ENCODE measurements around the gene ZNF624. TPM values are rescaled to one million over a fixed set of nuclear protein-coding genes. Genes with fewer than 3 reads are reported as not detected.
"Not testable (repeated sequence)": the region's sequence is repeated elsewhere in the genome, so short reads cannot be mapped to it uniquely, and the experiment has no call there.

ZNF624 gene
- total and polyA plus RNA-seq, 2 donors (not counting 1 experiment from before 2014, with no cell fraction given): 2.2 to 12.0 TPM

DNA sequence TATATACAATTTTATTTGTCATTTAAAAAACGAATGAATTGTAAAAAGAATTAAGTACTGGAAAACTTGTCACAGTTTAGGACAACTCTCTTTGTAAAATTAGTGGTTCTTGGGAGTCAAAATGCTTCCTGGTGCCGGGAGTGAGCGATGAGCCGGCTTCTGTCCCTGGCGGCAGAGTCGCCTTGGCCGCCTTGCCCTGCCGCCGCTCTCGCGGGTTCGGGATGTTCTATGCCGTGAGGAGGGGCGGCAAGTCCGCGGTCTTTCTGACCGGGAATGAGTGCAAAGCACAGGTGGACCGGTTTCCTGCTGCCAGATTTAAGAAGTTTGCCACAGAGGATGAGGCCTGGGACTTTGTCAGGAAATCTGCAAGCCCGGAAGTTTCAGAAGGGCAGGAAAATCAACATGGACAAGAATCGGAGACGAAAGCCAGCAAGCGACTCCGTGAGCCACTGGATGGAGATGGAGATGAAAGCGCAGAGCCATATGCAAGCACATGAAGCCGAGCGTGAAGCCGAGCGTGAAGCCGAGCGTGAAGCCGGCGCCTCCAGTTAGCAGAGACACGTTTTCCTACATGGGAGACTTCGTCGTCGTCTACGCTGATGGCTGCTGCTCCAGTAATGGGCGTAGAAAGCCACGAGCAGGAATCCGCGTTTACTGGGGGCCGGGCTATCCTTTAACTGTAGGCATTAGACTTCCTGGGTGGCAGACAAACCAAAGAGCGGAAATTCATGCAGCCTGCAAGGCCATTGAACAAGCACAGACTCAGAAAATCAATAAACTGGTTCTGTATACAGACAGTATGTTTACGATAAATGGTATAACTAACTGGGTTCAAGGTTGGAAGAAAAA, 29.9 kb upstream of the ZNF624 start:
- H3K4me1 ChIP-seq (ENCODE audit: control insufficient read depth in 2 of 2, insufficient read depth in 2 of 2, low read length in 2 of 2); DNase-seq; H4K20me1 ChIP-seq (ENCODE audit: control insufficient read depth, insufficient read depth, low read length, poor library complexity, severe bottlenecking); H3K4me2 ChIP-seq (replicated peaks; ENCODE audit: low read depth, low read length, poor library complexity, severe bottlenecking); H3K79me2 ChIP-seq (ENCODE audit: control insufficient read depth, insufficient read depth, low read length); H3K4me3 Mint-ChIP-seq; H3K9me3 Mint-ChIP-seq (ENCODE audit: insufficient read depth); H3K27ac ChIP-seq (ENCODE audit: low read length in 2 of 2); H3K9me3 ChIP-seq (ENCODE audit: control extremely low read depth in 1 of 3, control insufficient read depth in 2 of 3, insufficient read depth in 1 of 3, low read length in 2 of 3); H2AFZ ChIP-seq (ENCODE audit: insufficient read depth, low read depth, low read length, poor library complexity, severe bottlenecking); H3K27me3 ChIP-seq (replicated peaks in 1 of 4; ENCODE audit: control extremely low read depth in 1 of 4, control insufficient read depth in 3 of 4, insufficient read depth in 4 of 4, low read length in 3 of 4); H3K36me3 ChIP-seq (replicated peaks in 1 of 2; ENCODE audit: control extremely low read depth in 1 of 2, control insufficient read depth in 1 of 2, extremely low read depth in 1 of 2, insufficient read depth in 2 of 2, low read length in 1 of 2); intact Hi-C loops (cut with micrococcal nuclease); H3K4me1 Mint-ChIP-seq; ATAC-seq (ENCODE audit: low read depth); H3K4me3 ChIP-seq (ENCODE audit: control extremely low read depth in 1 of 5, extremely low read depth in 1 of 5, insufficient read depth in 1 of 5, low read depth in 2 of 5, low read length in 4 of 5); H3K27ac Mint-ChIP-seq; CTCF ChIA-PET; POLR2A ChIA-PET; H3K9ac ChIP-seq (ENCODE audit: low read length): not testable (repeated sequence)
- 48% methylated on average over 42 of the region's 44 CpGs for WGBS (ENCODE audit: insufficient coverage)
- peaks cover 22% of the 10 kb centered on the region for H3K27me3 Mint-ChIP-seq

DNA sequence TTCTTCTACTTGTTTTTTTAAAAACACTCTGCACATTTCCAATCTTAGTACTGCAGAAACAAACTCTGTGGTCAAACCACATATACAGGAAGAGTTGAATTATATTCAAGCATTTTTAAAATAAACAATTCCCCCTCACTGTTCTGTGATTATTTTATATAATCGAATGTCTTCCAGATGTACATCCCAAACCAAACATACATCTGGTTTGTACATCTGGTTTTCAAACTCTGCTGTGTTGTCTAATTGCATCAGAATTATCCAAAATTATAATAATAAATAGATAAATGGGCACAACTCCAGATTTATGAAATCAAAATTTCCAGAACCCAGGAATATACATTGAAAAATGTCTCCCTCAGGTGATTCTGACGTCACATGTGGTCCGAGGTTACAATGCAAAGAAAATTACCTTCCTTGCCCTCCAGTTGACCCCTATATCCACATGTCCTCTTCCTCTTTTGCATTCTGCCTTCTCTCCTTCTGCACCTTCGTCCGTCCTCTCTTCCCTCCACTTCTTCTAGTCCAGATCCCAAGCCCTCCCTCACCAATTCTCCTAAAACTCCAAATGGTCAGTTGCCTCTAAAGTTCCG, 23.1 kb upstream of the ZNF624 start:
- Mint-ChIP-seq H3K4me1 (no peaks in the 10 kb centered on the region), H3K27ac (no peak overlapping the region)
- no peak overlapping the region for H2AFZ ChIP-seq (ENCODE audit: insufficient read depth, low read depth, low read length, poor library complexity, severe bottlenecking)

DNA sequence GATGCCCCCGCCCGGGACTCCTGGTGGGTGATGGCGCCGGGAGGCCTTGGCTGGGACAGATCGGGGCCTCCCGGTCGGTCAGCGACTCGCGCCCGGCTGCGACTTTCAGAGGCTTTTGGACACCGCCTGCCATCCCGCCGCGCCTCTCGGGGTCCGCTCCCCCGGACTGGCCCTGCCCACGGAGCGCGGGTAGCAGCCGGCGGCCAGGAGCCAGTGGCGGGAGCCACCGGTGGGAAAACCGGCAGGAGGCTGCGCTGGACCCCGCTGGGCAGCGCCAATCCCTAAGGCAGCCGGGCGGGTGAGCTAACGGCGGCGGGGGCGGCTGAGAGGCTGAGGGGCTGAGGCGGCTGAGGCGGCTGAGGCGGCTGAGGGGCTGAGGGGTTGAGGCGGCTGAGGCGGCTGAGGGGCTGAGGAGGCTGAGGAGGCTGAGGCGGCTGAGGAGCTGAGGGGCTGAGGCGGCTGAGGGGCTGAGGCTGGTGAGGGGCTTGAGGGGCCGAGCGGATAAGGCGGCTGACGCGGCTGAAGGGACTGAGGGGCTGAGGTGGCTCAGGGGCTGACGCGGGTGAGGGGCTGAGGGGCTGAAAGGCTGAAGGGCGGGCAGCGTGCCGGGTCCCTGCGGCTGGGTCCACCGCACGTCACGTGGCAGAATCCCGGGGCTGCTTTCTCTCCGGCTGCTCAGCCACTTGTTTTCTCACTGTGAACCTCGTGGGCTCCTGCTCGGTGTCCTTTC, 13.4 kb upstream of the ZNF624 start:
- H3K9me3 ChIP-seq (ENCODE audit: control extremely low read depth in 1 of 3, control insufficient read depth in 2 of 3, insufficient read depth in 1 of 3, low read length in 2 of 3); ATAC-seq (ENCODE audit: low read depth); H3K36me3 ChIP-seq (replicated peaks in 1 of 2; ENCODE audit: control extremely low read depth in 1 of 2, control insufficient read depth in 1 of 2, extremely low read depth in 1 of 2, insufficient read depth in 2 of 2, low read length in 1 of 2); POLR2A ChIA-PET; H3K27ac ChIP-seq (ENCODE audit: low read length in 2 of 2); H3K4me1 Mint-ChIP-seq; H3K79me2 ChIP-seq (ENCODE audit: control insufficient read depth, insufficient read depth, low read length); intact Hi-C loops (cut with micrococcal nuclease); CTCF ChIA-PET; H3K9me3 Mint-ChIP-seq (ENCODE audit: insufficient read depth); H3K4me1 ChIP-seq (ENCODE audit: control insufficient read depth in 2 of 2, insufficient read depth in 2 of 2, low read length in 2 of 2); H4K20me1 ChIP-seq (ENCODE audit: control insufficient read depth, insufficient read depth, low read length, poor library complexity, severe bottlenecking); H3K27ac Mint-ChIP-seq: not testable (repeated sequence)
- DNase-seq: peak; percentile 35
- H3K27me3 Mint-ChIP-seq: peaks cover 37% of the 10 kb centered on the region
- Histone ChIP-seq H3K4me3 (ENCODE audit: control extremely low read depth in 1 of 5, extremely low read depth in 1 of 5, insufficient read depth in 1 of 5, low read depth in 2 of 5, low read length in 4 of 5) (peak overlapping the region in 2 of 5 experiments; percentile 26 to 39), H3K4me2 (replicated peaks; ENCODE audit: low read depth, low read length, poor library complexity, severe bottlenecking) (peak overlapping the region; percentile 68), H2AFZ (ENCODE audit: insufficient read depth, low read depth, low read length, poor library complexity, severe bottlenecking) (peak overlapping the region; percentile 60), H3K27me3 (replicated peaks in 1 of 4; ENCODE audit: control extremely low read depth in 1 of 4, control insufficient read depth in 3 of 4, insufficient read depth in 4 of 4, low read length in 3 of 4) (peaks cover 0 to 31% (median 20%) of the 10 kb centered on the region in 4 experiments), H3K9ac (ENCODE audit: low read length) (peak overlapping the region; percentile 30)
- WGBS (ENCODE audit: insufficient coverage): 4% methylated on average over 48 of the region's 61 CpGs
- peak overlapping the region; percentile 64 for H3K4me3 Mint-ChIP-seq

More for the DNA sequence above, 23.1 kb upstream of the ZNF624 start:
- Histone ChIP-seq H3K4me1 (ENCODE audit: control insufficient read depth in 2 of 2, insufficient read depth in 2 of 2, low read length in 2 of 2) (no peaks in the 10 kb centered on the region), H4K20me1 (ENCODE audit: control insufficient read depth, insufficient read depth, low read length, poor library complexity, severe bottlenecking) (no peaks in the 10 kb centered on the region), H3K4me3 (ENCODE audit: control extremely low read depth in 1 of 5, extremely low read depth in 1 of 5, insufficient read depth in 1 of 5, low read depth in 2 of 5, low read length in 4 of 5) (no peak overlapping the region), H3K9ac (ENCODE audit: low read length) (no peak overlapping the region), H3K9me3 (ENCODE audit: control extremely low read depth in 1 of 3, control insufficient read depth in 2 of 3, insufficient read depth in 1 of 3, low read length in 2 of 3) (no peaks in the 10 kb centered on the region), H3K4me2 (replicated peaks; ENCODE audit: low read depth, low read length, poor library complexity, severe bottlenecking) (no peak overlapping the region), H3K27me3 (replicated peaks in 1 of 4; ENCODE audit: control extremely low read depth in 1 of 4, control insufficient read depth in 3 of 4, insufficient read depth in 4 of 4, low read length in 3 of 4) (no peaks in the 10 kb centered on the region), H3K36me3 (replicated peaks in 1 of 2; ENCODE audit: control extremely low read depth in 1 of 2, control insufficient read depth in 1 of 2, extremely low read depth in 1 of 2, insufficient read depth in 2 of 2, low read length in 1 of 2) (no peaks in the 10 kb centered on the region), H3K79me2 (ENCODE audit: control insufficient read depth, insufficient read depth, low read length) (no peaks in the 10 kb centered on the region), H3K27ac (ENCODE audit: low read length in 2 of 2) (no peak overlapping the region)
- Mint-ChIP-seq H3K27me3 (peaks cover 22% of the 10 kb centered on the region), H3K4me3 (no peak overlapping the region), H3K9me3 (ENCODE audit: insufficient read depth) (no peaks in the 10 kb centered on the region)
- no peak for TF ChIP-seq EZH2 (IDR thresholded peaks at IDR 0.05; ENCODE audit: borderline replicate concordance, insufficient read depth, low read depth, low read length, poor library complexity, severe bottlenecking)
- TF ChIP-seq, protein P1, sequence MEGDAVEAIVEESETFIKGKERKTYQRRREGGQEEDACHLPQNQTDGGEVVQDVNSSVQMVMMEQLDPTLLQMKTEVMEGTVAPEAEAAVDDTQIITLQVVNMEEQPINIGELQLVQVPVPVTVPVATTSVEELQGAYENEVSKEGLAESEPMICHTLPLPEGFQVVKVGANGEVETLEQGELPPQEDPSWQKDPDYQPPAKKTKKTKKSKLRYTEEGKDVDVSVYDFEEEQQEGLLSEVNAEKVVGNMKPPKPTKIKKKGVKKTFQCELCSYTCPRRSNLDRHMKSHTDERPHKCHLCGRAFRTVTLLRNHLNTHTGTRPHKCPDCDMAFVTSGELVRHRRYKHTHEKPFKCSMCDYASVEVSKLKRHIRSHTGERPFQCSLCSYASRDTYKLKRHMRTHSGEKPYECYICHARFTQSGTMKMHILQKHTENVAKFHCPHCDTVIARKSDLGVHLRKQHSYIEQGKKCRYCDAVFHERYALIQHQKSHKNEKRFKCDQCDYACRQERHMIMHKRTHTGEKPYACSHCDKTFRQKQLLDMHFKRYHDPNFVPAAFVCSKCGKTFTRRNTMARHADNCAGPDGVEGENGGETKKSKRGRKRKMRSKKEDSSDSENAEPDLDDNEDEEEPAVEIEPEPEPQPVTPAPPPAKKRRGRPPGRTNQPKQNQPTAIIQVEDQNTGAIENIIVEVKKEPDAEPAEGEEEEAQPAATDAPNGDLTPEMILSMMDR (IDR thresholded peaks at IDR 0.05): no peak
- WGBS (ENCODE audit: insufficient coverage): 87% methylated on average over 4 of the region's 6 CpGs
- ChIA-PET CTCF (no interaction called here), POLR2A (no interaction called here)
- intact Hi-C loops (cut with micrococcal nuclease): no loop called here
- no peak for DNase-seq
- ATAC-seq (ENCODE audit: low read depth): no peak

Data from B cell (primary cell).